HG02610 (cell line): ENCODE data around the gene DOCK2.
"Not testable (repeated sequence)": the region's sequence is repeated elsewhere in the genome, so short reads cannot be mapped to it uniquely, and the experiment has no call there.

Experiments
- ATAC-seq: cut with Tn5 transposase; IDR thresholded peaks from one replicate; pipeline ENCODE4 v1.9.1; 2021; ENCODE audit warnings: mild to moderate bottlenecking, moderate library complexity; ENCODE audit not compliant: unreplicated experiment

Gene DOCK2

GRCh38 chr5:169637085-169637548 is at the start of gene DOCK2:
DOCK2 (plus strand) TSS chr5:169637275; CDS start chr5:169637327, 52 bp downstream.
- peak; percentile 91 for ATAC-seq

DNA sequence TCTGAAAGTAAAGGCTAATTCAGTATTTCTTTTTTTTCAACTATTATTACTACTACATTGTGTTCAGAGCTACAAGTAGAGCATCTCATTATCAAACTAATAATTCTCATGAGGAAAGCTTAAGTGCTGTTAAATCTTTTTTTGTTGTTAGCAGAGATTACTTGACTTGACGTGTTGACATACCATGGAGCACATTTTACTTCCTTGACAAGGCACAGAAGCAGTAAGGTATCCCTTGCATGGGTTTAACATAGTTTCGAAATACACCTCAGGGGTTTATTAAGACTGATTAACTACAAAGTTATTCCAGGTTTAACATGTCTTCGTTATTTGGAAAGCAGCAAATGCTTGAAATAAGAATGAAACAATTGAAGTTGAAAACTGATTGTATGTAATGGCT is 46.5 kb upstream of the DOCK2 start:
- no peak for ATAC-seq

DNA sequence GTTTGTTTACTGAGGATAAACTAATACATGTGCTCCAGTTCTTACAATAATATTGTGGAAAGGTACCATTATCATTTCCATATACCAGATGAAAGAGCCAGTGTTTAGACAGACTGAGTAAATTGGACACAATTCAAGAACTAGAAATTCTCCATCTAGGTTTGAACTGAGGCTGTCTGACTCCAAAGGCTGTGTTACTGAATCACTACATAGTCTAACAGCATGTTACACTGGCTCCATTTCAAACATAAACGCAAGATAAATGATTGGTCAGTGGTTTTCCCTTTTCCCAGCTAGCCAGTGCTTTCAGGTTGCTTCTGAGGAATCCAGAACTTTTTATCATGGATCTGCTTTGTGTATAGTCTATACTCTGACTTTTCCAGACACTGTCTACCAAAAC is 45.4 kb upstream of the DOCK2 start:
- no peak for ATAC-seq

GRCh38 chr5:169592937-169593650 is 44.0 kb upstream of the DOCK2 start:
- ATAC-seq: no peak

DNA sequence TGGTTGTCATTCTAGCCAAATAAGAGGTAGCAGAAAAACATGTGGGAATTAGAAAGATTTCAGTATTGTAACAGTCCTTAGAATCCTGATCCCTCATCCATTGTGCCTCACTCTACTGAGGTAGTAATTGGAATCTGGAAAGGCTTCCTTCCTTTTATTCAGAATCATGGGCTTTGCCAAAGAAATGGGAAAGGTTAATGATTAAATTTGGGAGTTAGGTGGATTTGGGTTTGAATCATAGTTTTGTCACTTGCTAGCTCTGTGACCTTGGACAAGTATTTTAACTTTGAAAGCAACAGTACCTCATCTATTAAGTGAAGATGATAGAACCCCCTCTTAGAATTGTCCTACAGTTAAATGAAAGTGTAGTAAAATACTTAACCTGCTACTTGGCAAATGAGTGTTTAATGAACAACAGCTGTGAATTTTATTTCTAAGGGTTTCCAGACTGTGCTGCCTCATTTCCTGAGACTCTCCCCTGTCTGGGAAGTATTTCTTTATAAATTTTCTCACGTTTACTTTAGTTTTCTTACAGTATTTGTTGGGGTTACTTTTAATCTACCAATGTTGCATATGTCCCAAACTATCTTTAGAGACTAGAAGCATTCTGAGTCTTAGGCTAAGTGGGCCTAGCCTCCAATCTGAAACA is 41.8 kb upstream of the DOCK2 start:
- ATAC-seq: no peak

DNA sequence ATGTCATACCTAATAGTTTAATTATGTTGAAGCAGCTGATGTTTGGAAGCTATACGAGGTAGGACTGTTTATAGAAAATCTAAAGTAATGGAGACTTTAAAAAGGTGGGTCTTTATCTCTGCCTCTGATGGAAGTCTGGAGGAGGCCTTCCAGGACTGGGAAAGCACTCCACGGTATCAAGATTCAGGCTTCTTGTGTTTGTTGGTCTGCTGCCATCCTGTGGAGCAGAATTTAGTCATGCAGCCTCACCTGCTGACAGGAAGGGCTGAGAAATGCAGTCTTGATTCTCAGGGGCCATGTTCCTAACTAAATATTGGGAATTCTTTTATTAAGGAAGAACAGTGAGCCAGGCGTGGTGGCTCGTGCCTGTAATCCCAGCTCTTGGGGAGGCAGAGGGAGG is 37.6 kb upstream of the DOCK2 start:
- no peak for ATAC-seq

- ATAC-seq: no peak
Measured at GRCh38 chr5:169602535-169602934, 34.5 kb upstream of the DOCK2 start.

DNA sequence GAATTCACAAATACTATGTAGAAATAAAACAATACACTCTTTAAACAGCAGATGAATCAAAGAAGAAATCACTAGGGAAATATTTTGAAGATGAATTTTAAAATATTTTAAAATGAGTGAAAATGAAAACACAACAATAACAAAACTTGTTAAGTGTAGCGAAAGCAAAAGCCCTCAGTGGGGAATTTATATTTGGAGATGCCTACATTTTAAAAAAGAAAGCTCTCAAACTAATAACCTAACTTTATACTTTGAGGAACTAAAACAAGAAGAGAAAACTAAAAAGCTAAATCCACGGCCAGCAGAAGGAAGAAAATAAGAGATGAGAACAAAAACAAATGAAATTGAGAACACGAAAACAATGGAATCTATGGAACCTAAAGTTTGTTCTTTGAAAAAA is 30.8 kb upstream of the DOCK2 start:
- ATAC-seq: peak; percentile 67

GRCh38 chr5:169607882-169608281 is 29.2 kb upstream of the DOCK2 start:
- ATAC-seq: no peak

GRCh38 chr5:169609716-169610115 is 27.4 kb upstream of the DOCK2 start:
- ATAC-seq: no peak

- ATAC-seq: no peak
Measured at GRCh38 chr5:169610606-169611005, 26.5 kb upstream of the DOCK2 start.

DNA sequence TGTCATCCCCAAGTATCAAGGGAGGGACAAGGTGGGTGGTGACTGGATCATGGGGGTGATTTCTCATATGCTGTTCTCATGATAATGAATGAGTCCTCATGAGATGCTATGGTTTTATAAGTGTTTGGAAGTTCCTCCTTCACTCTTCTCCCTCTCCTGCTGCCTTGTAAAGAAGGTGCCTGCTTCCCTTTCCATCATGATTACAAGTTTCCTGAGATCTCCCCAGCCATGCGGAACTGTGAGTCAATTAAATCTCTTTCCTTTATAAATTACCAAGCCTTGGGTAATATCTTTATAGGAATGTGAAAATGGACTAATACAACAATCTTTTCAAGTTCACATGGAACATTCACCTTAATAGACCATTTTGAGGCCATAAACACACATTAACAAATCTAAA is 21.5 kb upstream of the DOCK2 start:
- ATAC-seq: no peak

DNA sequence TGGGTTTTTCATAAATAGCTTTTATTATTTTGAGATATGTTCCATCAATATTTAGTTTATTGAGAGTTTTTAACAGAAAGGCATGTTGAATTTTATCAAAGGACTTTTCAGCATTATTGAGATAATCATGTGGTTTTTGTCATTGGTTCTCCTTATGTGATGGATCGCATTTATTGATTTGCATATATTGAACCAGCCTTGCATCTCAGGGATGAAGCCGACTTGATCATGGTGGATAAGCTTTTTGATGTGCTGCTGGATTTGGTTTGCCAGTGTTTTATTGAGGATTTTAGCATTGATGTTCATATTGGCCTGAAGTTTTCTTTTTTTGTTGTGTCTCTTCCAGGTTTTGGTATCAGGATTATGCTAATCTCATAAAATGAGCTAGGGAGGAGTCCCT is 12.8 kb upstream of the DOCK2 start:
- not testable (repeated sequence) for ATAC-seq

DNA sequence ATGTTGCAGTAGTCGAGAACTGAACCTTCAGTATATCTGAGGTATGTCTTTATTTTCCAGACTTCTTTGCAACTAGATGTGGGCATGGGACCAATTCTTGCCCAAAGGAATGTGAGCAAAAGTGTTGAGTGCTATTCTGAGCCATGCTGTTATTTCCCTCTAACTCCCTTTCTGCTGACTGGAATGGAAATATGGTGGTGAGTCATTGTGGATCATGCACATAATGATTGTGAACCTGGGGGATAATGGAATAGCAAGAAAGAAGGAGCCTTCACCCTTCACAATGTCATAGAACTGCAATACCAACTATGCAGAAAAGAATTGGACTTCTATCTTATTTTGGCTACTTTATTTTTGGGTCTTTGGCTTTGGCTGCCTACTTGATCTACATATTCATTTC is 10.3 kb upstream of the DOCK2 start:
- ATAC-seq: no peak

DNA sequence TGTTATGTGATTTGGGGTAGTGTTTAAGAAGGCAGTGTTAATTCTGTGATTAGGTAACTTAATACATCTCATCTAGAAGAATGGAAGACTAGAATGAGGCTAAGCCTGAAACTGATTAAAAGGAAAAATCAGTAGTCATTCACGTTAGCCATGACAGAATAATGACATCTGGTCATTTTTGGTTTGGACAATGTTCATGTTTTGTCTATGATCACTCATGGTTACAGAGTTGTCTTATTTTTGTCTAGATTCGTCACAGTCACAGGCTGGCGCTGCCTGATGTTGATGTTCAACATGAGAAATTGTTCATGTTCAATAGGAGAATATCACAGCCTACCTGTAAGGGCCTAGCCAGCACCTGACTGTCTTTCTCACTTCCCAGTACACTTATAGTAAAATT is 9.5 kb upstream of the DOCK2 start:
- no peak for ATAC-seq

DNA sequence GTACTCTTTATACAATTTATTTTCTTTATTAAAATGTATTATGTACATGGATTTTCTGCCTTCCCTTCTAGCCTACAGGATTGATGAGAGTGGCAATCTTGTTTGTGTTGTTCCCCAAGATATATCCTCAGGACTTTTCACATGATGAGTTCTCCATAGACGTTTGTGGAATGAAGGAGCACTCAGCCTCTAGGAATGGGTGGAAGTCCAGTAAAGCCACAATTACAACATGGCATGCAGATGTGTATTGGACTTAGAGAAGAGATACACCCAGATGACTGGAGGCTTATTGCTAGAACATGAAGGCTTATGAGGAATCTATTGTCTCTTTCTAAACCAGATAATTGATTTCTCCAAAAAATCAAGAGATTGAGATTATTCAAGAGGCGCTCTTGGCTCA is 8.2 kb upstream of the DOCK2 start:
- no peak for ATAC-seq

DNA sequence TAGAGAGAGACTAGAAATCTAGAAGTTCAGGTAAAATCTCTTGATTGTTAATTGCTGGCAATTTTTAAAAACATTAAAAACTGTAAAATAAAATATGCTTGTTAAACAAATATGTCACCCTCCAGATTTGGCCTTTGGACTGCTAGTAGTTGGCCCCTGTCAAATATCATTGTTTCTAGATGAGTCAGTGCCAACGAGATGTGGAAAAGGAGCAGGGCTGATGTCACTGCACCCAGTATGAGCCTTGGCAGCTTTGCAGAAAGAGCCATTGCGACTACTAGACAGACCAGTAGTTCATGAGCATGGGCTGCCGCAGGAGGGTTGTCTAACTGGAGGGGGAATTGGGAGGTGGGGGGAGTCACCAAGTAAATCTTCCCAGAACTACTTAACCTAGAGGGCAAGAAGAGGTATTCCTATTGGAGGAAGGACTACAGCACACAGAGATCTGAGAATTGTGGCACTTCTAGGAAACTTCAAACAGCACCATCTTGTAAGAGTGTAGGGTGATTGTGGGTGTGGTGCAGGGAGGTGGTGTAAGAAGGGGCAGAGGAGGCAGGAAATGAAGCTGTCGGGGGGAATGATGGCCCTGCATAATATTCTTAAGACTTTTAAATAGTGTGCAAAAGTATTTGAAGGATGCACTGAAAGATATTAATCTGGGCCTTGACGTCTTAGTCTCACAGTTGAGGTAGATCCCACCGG is 7.1 kb upstream of the DOCK2 start:
- no peak for ATAC-seq

DNA sequence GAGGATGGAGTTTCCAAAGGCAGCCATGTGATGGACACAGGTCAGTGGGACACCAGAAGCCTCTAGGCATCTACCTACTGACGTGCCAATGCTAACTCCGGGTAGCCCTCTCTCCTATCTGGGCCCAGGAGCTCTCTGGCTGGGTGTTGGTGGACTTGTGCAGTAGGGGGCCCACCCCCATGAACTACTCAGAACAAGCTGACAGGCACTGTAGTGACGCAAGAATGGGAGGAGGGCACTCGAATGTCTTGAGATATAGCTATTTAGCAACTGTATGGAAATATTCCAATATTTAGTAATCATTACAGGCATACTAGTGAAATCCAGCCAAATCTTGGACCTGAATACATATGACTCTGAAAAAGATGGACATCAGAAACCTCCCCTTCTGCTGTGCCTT is 5.7 kb upstream of the DOCK2 start:
- no peak for ATAC-seq

- no peak for ATAC-seq
Measured at GRCh38 chr5:169632946-169633345, 4.1 kb upstream of the DOCK2 start.

- ATAC-seq: no peak
Measured at GRCh38 chr5:169634606-169635005, 2.5 kb upstream of the DOCK2 start.

DNA sequence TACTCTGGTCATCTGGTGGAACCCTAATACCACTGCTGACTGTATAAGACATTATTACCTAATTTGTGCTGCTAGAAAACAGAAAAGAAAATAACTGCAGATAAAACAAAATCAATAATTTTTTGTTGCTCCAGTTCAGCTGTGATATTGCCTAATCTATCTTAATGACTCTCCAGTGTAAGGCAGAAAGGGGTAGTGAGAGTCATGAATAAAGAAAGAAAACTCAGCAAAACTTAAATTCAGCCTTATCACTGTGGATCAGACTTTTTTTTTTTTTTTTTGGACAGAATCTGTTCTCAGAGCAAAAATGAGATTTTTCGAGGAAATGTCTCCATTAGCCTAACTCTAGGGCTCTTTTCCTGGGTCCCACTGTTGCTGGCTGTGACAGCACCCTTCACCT is 1.1 kb upstream of the DOCK2 start:
- ATAC-seq: no peak

DNA sequence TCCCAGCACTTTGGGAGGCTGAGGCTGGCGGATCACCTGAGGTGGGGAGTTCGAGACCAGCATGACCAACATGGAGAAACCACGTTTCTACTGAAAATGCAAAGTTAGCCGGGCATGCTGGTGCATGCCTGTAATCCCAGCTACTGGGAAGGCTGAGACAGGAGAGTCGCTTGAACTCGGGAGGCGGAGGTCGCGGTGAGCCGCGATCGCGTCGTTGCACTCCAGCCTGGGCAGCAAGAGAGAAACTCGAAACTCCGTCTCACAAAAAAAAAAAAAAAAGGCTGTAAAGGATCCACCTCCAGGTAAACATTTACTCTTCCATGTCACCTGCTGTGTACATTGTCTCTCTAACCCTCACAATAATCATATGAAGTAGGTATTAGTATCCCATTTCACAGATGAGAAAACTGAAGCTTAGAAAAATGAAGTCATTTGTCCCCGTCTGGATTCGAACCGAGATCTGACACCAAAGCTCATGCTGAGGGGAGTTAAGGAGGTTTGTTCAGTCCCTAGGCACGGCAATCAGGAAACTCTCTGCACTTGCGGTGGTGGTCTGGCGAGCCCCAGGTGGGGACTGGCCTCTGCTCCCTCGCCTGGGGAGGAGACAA is 494 bp upstream of the DOCK2 start:
- no peak for ATAC-seq
